ENCODE data around the gene COL15A1.

COL15A1 gene

DNA sequence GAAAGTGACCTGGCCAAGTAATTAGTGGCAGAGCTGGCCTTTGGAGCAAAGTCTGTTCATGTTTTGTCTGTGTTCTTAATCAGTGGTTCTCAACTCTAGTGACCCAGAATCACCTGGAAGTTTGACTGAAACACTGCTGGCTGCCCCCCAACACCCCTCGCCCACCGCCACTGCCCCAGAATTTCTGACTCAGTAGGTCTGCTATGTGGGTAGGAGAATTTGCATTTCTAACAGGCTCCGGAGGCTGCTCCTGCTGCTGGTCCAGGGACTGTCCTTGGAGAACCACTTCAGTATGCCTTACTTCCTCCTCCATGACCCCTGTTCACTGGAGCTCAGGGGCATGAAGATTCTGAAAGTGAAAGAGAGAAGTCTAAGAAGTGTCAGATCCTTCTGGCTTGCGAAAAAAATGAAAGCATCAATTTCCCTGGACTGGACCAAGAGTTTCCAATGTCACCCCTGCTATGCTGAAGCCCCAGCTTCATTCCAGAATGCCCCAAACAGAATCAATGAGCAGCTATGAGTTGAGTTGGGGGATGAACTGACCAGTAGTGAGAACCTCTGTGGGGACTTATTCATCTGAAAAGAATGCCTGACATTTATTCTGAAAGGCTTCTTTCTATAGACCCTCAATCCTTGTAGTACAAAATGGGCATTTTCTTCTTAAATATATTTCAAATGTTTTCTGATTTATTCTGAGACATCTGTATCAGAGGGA lies 20.8 kb upstream of the COL15A1 start:
- DNase-seq (ENCODE audit: low read depth, low spot score), result peak; percentile 43
- in situ Hi-C loops (cut with HindIII; ENCODE audit: low sequenced_read_pairs), result no loop called here
- no peak overlapping the region for H3K4me3 ChIP-seq (ENCODE audit: low read depth, low read length)
- no peak for TF ChIP-seq CTCF (IDR thresholded peaks at IDR 0.05; ENCODE audit: low read depth, low read length)

- no peak for DNase-seq (ENCODE audit: low read depth, low spot score)
- TF ChIP-seq CTCF (IDR thresholded peaks at IDR 0.05; ENCODE audit: low read depth, low read length), result no peak
- no peak overlapping the region for H3K4me3 ChIP-seq (ENCODE audit: low read depth, low read length)
- in situ Hi-C loops (cut with HindIII; ENCODE audit: low sequenced_read_pairs), result no loop called here
Measured at GRCh38 chr9:98923451-98924123, 20.1 kb upstream of the COL15A1 start.

GRCh38 chr9:98924946-98925820 lies 18.5 kb upstream of the COL15A1 start:
- no peak for TF ChIP-seq CTCF (IDR thresholded peaks at IDR 0.05; ENCODE audit: low read depth, low read length)
- in situ Hi-C loops (cut with HindIII; ENCODE audit: low sequenced_read_pairs), result no loop called here
- H3K4me3 ChIP-seq (ENCODE audit: low read depth, low read length), result no peak overlapping the region
- no peak for DNase-seq (ENCODE audit: low read depth, low spot score)

DNA sequence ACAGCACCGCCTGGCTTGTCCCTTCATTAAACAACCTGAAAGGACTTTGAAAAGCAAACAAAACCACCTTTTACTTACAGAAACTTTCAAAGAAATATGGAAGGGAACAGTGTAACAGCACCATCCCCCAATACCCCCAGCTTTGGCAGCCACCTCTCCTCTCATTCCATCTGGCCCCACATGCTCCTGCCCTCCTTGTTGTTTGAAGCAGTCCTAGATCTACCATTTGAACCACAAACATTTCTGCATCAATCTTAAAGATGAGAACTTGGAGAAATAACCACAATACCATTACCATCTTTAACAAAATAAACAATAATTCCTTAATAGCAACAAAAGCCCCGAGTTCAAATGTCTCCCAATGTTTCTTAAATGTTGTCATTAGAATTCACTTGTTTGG lies 17.8 kb upstream of the COL15A1 start:
- peak; percentile 56 for DNase-seq (ENCODE audit: low read depth, low spot score)
- in situ Hi-C loops (cut with HindIII; ENCODE audit: low sequenced_read_pairs), result no loop called here
- no peak for TF ChIP-seq CTCF (IDR thresholded peaks at IDR 0.05; ENCODE audit: low read depth, low read length)
- H3K4me3 ChIP-seq (ENCODE audit: low read depth, low read length), result no peak overlapping the region

DNA sequence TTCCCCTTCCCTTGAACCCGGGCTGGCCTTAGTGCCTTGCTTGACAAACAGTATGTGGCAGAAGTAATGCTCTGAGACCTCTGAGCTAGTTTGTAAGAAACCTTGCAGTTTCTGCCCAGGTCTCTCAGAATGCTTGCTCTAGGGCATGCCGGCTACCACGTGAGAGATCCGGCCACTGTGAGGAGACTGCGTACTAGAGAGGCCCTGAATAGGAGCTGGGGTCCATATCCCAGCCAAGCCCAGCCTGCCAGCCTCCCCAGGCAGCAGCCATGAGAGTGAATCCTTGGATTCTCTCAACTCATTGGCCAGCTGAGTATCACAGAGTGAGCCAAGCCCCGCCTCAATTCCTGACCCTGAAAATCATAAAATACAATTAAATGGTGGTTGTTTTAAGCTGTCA lies 16.0 kb upstream of the COL15A1 start:
- DNase-seq (ENCODE audit: low read depth, low spot score), result no peak
- no peak for TF ChIP-seq CTCF (IDR thresholded peaks at IDR 0.05; ENCODE audit: low read depth, low read length)
- in situ Hi-C loops (cut with HindIII; ENCODE audit: low sequenced_read_pairs), result no loop called here
- no peak overlapping the region for H3K4me3 ChIP-seq (ENCODE audit: low read depth, low read length)

- in situ Hi-C loops (cut with HindIII; ENCODE audit: low sequenced_read_pairs), result no loop called here
- DNase-seq (ENCODE audit: low read depth, low spot score), result peak; percentile 83
- H3K4me3 ChIP-seq (ENCODE audit: low read depth, low read length), result no peak overlapping the region
- TF ChIP-seq CTCF (IDR thresholded peaks at IDR 0.05; ENCODE audit: low read depth, low read length), result no peak
Measured at GRCh38 chr9:98929071-98929470, 14.6 kb upstream of the COL15A1 start.
